GM10847 (cell line): Measurements from ENCODE around the gene TRABD.

ENCODE experiments used
- POLR2A ChIP-seq: IDR thresholded peaks from 2 replicates; pipeline ENCODE4 v1.6.1; 2011; ENCODE audit not compliant: insufficient read length; ENCODE audit errors: extremely low read depth

Gene TRABD

DNA sequence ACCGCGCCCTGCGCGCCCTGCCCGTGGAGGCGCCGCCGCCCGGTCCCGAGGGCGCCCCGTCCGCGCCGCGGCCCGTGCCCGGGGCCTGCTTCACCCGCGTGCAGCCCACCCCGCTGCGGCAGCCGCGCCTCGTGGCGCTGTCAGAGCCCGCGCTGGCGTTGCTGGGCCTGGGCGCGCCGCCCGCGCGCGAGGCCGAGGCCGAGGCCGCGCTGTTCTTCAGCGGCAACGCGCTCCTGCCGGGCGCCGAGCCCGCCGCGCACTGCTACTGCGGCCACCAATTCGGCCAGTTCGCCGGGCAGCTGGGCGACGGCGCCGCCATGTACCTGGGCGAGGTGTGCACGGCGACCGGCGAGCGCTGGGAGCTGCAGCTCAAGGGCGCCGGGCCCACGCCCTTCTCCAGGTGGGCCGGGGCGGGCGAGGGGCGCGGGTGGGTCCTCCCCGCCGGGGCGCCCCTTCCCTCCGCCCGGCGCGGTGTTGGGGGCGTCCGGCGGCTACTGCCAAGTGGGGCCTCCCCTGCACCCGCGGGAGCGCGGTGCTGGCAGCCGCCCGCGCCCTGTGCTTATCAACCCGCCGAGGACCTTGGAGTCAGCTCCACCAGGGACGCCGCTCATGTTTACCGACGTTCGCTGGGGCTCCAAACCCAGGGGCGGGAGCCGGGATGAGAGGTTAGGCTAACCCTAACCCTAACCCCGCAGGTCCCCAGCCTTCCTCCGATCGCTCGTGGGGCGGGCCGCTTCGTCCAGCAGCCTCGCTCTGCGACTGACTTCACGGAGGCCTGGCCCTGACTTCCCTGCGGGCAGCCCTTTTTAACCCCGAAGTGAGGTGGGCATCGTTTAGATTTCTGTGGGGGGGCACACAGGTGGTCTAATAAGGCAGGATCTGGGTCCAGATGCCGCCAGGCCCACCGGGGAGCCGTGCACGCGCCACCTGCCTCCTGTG, 15.7 kb downstream of the TRABD start:
- TF ChIP-seq POLR2A = no peak

DNA sequence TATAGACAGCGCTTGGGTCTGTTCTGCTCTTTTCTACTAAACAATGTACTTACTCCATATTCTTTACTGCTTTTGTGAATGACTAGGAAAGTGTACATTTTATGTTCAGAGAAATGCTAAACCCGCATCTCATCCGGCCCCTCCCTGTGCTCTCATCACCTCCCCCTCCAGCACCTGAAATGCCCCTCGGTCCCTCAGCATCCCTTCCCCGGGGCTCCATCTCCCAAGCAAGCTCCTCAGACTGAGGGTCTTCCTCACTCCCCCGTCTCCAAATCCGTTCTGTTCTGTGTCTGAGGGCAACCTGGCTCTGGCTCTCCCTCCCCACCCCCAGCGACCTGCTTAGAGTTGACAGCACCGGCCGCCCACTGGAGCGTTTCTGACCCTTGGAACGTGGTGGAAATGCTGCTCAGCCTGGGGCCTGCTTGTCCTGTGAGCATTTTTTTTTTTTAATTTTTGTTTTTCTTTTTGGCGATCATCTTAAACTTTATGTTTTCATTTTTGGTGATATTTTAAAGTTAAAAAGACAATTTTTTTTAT, 16.5 kb downstream of the TRABD start:
- TF ChIP-seq POLR2A = no peak

DNA sequence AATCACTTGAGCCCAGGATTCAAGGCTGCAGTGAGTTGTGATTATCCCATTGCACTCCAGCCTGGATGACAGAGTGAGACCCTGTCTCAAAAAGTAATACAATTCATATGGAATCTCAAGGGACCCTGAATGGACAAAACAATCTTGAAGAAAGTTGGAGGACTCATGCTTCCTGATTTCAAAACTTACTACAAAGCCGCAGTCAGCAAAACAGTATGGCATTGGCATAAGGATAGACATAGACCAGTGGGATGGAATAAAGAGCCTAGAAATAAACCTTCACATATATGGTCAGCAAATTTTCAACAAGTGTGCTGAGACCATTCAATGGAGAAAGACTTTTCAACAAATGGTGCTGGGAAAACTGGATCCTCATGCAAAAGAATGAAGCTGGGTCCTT, 17.6 kb downstream of the TRABD start:
- no peak for TF ChIP-seq POLR2A

DNA sequence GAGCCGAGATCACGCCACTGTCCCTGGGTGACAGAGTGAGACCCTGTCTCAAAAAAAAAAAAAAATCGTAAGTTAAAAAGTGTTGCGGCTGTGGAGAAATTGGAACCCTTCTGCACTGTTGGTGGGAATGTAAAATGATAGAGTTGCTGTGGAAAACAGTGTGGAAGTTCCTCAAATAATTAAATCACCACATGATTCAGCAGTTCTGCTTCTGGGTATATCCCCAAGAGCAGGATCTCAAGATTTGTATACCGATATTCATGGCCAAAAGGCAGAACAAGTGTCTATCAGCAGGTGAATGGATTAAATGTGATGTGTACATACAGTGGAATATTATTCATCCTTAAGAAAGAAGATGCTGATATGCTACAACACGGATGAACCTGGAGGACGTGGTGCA, 18.9 kb downstream of the TRABD start:
- TF ChIP-seq POLR2A = no peak

DNA sequence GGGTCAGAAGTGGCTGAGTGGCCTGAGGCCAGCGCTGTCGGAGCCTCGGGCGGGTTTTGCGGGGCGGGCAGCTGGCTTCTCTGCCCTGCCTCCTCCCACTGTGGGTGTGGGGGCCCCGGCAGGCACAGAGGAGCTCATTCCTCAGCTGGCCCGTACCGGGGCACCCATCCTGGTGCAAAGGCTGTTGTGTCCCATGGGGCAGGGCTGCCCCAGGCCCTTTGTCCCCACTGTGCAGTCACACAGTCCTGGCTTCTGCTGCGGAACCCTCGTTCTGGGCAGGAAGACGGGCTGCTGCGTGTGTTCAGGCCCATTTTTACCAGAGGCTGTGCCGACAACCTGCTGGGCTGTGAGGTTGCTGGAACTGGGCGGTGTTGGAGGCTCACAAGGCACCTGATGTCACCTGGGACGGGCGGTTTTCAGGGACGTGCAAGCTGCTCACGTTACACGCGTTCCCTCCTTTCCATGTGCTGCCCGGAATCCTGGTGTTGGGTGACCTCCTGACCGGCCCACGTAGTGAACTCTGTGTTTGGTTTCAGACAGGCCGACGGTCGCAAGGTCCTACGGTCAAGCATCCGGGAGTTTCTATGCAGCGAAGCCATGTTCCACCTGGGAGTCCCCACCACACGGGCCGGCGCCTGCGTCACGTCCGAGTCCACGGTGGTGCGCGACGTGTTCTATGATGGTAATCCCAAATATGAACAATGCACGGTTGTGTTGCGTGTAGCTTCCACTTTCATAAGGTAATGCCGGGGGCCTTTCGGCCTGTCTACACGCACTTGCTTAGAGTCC, 20.3 kb downstream of the TRABD start:
- TF ChIP-seq POLR2A = no peak

DNA sequence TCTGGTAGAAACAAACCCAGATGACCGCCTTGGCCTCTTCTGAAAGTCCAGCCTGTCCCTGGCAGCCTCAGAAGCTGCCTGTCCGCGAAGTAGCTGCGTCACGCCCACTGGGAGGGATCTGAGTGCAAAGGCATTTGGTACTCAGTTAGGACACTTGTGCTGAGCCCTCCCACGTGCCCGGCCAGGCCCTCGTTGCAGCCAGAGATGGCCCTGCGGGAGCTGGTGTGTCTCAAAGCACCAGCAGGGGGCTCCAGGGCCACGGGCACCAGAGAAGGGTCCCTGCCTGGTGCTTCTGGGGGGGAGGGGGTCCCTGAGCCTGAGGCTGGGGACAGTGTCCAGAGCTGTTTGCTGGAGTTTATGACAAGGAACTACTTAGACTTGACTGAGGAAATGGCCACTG, 20.9 kb downstream of the TRABD start:
- TF ChIP-seq POLR2A = no peak

DNA sequence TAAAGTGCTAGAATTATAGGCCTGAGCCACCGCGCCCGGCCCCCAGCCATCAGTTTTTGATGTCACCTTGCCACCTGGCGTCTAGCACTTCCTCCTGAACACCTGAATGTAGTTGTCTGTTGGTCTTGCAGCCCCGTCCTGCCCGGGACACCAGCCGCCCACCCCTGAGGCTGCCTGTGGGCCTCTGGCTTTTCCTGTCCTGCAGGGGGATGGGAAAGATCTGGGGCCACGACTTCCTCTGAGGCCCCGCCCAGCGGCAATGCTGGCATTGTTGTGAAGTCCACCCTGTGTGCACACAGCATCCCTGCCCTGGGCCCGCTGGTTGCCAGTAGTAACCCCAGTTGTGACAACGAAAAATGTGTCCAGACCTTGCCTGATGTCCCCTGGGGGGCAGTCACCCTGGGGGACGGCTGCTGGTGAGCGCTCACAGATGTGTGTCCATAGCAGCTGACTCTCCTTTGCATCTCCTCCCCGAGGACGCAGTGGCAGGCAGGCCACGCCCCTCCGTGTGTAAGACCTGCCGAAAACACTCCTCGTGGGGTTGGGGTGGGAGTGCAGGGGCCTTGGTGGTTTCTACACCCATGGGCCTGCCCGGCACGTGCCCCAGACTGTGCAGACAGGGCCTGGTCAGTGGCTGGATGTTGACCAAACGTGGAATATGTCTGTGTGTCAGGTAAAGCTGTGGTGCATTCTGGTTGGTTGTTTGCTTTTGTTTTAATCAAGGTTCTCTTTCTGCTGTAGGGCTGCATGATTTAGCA, 21.8 kb downstream of the TRABD start:
- TF ChIP-seq POLR2A = no peak

DNA sequence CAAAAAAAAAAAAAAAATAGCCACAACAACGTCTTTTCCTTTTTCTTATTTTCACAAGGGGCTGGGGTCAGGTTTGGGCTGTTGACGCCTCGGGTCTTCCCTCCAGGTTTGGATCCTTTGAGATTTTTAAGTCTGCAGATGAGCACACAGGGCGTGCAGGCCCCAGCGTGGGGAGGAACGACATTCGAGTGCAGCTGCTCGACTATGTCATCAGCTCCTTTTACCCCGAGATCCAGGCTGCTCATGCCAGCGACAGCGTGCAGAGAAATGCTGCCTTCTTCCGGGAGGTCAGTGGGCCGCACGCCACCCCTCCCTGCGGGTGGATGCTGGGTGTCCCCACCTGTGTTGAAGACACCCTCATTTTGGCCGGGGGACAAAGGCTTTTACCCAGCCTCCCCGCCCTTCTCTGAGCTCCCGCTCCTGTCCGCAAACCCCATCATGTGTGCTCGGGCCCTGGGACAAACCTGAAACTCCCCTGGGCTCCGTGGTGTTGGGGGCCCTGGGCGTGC, 22.8 kb downstream of the TRABD start:
- no peak for TF ChIP-seq POLR2A

DNA sequence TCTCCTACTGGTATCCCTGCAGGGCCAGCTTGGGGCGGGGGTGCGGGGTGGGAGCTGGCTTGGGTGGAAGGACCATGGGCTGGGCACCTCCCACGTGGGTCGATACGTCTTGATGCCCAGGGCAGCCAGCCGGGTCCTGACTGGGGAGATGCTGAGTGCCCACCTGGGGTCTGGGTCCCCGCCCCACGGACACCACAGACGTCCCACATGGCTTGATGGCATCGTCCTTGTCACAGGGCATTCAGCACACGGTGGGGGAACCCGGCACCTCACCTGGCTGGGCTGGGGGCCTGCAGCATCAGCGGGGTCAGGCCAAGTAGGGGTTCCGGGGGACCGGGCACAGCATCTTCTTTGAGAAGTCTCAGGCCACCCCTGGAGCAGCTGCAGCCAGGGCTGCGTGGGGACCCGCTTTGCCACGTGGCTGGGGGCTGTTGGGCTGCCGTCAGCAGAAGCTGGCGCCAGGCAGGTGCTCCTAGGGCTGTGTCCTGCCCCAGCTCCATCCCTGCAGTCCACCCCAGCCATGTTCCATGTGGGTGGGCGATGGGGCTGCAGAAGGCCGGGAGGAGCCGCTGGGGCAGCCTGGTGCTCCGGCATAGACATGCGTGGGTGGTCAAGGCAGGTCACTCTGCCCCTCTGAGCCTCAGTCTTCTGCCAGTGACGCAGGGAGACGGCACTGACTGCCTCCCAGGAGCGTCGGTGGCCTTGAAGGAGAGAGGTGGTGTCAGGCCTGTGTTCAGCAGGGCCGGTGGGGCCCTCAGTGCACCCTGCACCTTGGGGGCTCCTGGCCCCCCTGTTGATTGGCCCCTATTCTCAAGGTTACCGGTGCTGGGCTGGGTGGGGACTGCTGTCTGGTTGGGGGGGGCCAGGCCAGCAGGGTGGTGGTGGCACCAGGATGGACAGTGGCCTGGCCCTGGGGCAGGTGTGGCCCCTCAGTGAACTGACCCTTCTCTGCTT, 23.5 kb downstream of the TRABD start:
- TF ChIP-seq POLR2A = no peak

DNA sequence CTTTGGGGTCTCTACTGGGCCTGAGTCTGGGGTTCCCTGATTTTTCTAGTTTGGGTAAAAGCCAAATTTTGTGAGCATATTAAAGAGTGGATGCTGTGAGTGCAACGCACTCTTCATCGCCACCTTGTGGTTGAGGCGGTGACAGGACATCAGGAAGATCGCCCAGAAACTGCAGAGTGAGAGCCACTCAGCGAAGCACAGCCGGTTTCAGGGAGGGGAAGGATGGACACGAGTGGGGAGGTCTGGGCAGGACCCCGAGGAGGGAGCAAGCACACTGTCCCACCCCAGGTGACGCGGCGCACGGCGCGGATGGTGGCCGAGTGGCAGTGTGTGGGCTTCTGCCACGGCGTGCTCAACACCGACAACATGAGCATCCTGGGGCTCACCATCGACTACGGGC, 24.2 kb downstream of the TRABD start:
- no peak for TF ChIP-seq POLR2A

DNA sequence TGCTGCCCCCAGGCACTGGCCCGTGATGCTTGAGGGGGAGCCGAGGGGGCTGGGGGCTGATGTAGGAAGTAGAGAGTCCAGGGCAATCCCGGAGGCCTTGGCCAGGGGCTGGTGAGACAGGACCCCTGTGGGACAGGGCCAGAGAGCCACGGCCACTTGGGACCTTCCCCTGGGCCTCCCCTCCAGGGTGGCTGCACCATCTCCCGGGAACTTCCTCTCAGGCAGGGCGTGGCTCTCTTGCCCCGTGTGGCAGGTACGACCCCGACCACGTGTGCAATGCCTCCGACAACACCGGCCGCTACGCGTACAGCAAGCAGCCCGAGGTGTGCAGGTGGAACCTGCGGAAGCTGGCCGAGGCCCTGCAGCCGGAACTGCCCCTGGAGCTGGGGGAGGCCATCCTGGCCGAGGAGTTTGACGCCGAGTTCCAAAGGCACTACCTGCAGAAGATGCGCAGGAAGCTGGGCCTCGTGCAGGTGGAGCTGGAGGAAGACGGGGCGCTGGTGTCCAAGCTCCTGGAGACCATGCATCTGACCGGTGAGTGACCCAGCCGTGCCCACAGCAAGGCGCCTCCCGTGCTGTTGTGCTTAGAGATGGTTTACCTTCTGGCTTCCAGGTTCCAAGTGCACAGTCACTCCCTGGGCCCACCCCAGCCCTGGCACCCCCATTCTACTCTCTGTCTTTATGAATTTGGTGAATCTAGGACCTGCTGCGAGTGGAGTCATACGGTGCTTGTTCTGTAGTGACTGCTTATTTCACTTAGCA, 24.8 kb downstream of the TRABD start:
- no peak for TF ChIP-seq POLR2A

DNA sequence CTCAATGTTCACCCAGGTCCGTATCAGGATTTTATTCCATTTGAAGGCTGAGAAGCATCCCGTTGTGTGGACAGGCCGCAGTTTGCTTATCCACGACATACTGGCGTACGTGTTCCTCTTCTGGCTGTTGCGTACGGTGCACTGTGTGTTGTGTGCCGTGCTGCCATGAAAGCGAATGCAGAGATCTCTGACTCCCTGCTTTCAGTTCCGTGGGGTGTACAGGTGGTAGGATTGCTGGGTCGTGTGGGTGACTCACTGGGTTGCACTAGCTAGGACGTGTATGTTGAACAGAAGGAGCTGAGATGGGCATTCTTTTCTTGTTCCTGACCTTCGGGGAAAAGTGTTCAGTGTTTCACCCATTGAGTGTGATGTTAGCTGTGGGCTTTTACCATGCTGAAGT, 25.4 kb downstream of the TRABD start:
- TF ChIP-seq POLR2A = no peak

DNA sequence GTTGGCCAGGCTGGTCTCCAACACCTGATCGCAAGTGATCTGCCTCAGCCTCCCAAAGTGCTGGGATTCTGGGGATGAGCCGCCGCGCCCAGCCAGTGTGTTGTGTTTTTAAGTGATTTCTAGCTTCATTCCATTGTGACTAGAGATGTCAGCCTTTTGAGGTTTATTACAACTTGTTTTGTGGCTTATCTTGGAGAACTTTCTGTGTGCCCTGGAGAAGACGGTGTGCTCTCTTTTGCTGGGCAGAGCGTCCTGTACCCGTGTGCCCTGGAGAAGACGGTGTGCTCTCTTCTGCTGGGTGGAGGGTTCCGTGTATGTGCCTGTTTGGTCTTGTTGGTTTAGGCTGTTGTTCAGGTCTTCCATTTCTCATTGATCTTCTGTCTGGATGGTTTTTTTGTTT, 27.6 kb downstream of the TRABD start:
- no peak for TF ChIP-seq POLR2A

DNA sequence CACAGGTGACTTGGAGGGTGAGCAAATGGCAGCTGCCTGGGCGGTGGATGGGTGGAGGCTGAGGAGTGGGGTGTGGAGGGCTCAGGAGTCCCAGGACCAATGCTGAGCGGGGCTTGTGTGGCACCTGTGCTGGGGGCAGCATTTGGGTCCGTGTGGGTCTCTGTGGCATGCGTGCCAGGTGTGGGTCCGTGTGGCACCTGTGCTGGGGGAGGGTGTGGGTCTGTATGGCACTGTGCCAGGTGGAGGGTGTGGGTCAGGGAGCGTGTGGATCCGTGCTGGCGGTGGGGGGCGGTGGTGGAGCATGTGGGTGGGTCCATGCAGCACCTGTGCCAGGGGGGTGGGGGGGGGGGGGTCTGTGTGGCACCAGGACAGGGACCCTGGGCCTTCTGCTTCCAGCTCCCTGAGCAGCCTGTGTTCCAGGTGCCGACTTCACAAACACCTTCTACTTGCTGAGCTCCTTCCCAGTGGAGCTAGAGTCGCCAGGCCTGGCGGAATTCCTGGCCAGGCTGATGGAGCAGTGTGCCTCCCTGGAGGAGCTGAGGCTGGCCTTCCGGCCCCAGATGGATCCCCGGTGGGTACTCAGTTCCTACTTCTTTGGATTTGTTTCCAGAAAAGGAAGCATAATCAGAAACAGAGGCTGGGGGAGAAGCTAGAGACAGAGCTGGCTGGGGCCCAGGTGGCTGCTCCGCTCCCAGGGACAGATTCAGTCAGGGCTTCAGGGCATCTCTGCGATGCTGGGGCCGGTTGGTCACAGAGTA, 29.8 kb downstream of the TRABD start:
- TF ChIP-seq POLR2A = no peak
